Measurements from ENCODE around the gene LEKR1.

DNA sequence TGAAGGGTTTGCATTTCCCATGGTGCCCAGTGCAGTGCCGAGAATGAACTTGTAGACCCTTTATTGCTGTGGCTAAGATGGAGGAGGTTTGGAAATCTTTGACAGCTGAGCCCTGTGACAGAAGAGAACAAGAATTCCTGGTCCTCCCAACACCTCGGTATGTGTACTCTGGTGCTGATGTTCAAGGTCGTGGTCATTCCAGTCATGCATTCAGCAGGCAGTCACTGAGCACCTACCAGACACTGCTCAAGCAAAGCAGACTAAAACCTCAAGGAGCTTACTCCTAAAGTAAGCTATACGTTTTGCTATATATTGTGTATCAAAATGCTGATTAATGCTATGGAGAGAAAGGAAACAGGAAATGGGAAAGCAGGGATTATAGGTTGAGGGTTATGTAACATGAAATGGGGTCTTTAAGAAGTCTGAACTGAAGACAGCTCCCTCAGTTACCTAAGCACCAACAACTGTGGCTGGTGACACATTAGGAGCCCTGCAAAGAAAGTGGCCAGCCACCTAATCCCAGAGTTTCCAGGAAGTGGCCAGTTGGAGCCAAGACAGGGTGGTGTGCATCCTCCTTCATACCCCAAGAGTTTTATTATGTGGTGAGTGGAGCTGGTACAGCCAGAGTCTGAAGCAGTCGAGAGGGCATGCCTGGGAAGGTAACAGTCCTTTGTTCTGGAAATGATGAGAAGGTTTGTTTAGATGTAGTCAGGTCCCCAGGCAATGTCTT, 268.8 kb downstream of the LEKR1 start:
- TF ChIP-seq ZNF274 (IDR thresholded peaks at IDR 0.05; ENCODE audit: low read depth, low read length) (no peak), YY1 (IDR thresholded peaks at IDR 0.05; ENCODE audit: insufficient read depth, insufficient read length) (no peak)
